ENCODE results near the gene SPACA9. TPM values are rescaled to one million over a fixed set of nuclear protein-coding genes. Genes with fewer than 3 reads are reported as not detected.

Gene SPACA9
- total RNA-seq, 3 donors from 2014 or later (not counting 1 experiment from before 2014, with no cell fraction given), result 1.1 to 1.6 (median 1.4) TPM

DNA sequence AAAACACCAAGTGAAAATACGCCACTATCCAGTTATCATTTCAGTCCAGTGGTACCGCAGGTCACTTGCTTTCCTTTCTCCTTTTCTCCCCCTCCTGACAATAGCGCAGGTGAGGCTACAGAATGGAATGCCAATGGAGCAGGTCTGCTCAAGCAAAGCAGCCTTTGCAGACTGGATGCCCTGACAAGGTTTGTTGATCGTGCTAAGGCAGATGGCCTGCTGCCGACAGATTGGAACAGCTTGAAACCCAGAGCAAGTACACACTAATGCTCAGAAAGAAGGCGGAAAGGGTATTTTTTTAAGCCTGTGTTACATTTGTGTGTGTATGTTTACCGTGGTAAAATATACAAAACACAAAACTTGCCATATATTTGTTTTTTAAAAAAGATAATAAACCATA is 19.4 kb downstream of the SPACA9 start:
- no peak overlapping the region for H3K4me3 ChIP-seq (ENCODE audit: low read length)
- Mint-ChIP-seq H3K36me3 (peaks cover 26% of the 10 kb centered on the region), H3K27ac (no peak overlapping the region), H3K4me3 (no peak overlapping the region), H3K27me3 (ENCODE audit: low read depth in 2 of 2) (no peaks in the 10 kb centered on the region), H3K9me3 (no peaks in the 10 kb centered on the region), H3K4me1 (peaks cover 0 to 6% of the 10 kb centered on the region in 2 donors)
- ATAC-seq (no peak), DNase-seq (no peak)
- no peaks in the 10 kb centered on the region for H3K9me3 ChIP-seq (ENCODE audit: control insufficient read depth, insufficient read depth, low read length)
- WGBS (ENCODE audit: insufficient coverage), result 97% methylated on average over 5 of the region's 7 CpGs
- intact Hi-C loops (cut with micrococcal nuclease), result no loop called here
- TF ChIP-seq CTCF (IDR thresholded peaks at IDR 0.05), result no peak
- peaks cover 58% of the 10 kb centered on the region for H3K36me3 ChIP-seq (ENCODE audit: control insufficient read depth, insufficient read depth, low read length)
- peaks cover 8% of the 10 kb centered on the region for H3K4me1 ChIP-seq (ENCODE audit: control insufficient read depth, insufficient read depth, low read length)
- no peaks in the 10 kb centered on the region for H3K27me3 ChIP-seq (ENCODE audit: control insufficient read depth, insufficient read depth, low read length)
- no peak overlapping the region for H3K27ac ChIP-seq (ENCODE audit: low read length)

GRCh38 chr9:132901858-132902831 is 23.4 kb downstream of the SPACA9 start:
- H3K9me3 ChIP-seq (ENCODE audit: control insufficient read depth, insufficient read depth, low read length), result no peaks in the 10 kb centered on the region
- H3K9me3 Mint-ChIP-seq, result no peaks in the 10 kb centered on the region
- H3K4me1 ChIP-seq (ENCODE audit: control insufficient read depth, insufficient read depth, low read length), result peaks cover 8% of the 10 kb centered on the region
- intact Hi-C loops (cut with micrococcal nuclease), result loop anchor here (2.0 to 10.0 kb wide), 3 partner anchors 227 to 495 kb away; partner anchors contain the start of genes GTF3C4 and TTF1
- H3K4me1 Mint-ChIP-seq, result peaks cover 0 to 6% of the 10 kb centered on the region in 2 donors
- no peaks in the 10 kb centered on the region for H3K27me3 Mint-ChIP-seq (ENCODE audit: low read depth in 2 of 2)
- TF ChIP-seq CTCF (IDR thresholded peaks at IDR 0.05), result peak; percentile 94
- DNase-seq (peak; percentile 75 to 92), ATAC-seq (peak; percentile 95 to 99 (median 99))
- H3K27ac ChIP-seq (ENCODE audit: low read length), result no peak overlapping the region
- peaks cover 51% of the 10 kb centered on the region for H3K36me3 ChIP-seq (ENCODE audit: control insufficient read depth, insufficient read depth, low read length)
- 53% methylated on average over 11 of the region's 11 CpGs for WGBS (ENCODE audit: insufficient coverage)
- peaks cover 12% of the 10 kb centered on the region for H3K36me3 Mint-ChIP-seq
- H3K4me3 ChIP-seq (ENCODE audit: low read length), result no peak overlapping the region
- no peak overlapping the region for H3K4me3 Mint-ChIP-seq
- no peaks in the 10 kb centered on the region for H3K27me3 ChIP-seq (ENCODE audit: control insufficient read depth, insufficient read depth, low read length)
- peak overlapping the region; percentile 10 to 75 for H3K27ac Mint-ChIP-seq

DNA sequence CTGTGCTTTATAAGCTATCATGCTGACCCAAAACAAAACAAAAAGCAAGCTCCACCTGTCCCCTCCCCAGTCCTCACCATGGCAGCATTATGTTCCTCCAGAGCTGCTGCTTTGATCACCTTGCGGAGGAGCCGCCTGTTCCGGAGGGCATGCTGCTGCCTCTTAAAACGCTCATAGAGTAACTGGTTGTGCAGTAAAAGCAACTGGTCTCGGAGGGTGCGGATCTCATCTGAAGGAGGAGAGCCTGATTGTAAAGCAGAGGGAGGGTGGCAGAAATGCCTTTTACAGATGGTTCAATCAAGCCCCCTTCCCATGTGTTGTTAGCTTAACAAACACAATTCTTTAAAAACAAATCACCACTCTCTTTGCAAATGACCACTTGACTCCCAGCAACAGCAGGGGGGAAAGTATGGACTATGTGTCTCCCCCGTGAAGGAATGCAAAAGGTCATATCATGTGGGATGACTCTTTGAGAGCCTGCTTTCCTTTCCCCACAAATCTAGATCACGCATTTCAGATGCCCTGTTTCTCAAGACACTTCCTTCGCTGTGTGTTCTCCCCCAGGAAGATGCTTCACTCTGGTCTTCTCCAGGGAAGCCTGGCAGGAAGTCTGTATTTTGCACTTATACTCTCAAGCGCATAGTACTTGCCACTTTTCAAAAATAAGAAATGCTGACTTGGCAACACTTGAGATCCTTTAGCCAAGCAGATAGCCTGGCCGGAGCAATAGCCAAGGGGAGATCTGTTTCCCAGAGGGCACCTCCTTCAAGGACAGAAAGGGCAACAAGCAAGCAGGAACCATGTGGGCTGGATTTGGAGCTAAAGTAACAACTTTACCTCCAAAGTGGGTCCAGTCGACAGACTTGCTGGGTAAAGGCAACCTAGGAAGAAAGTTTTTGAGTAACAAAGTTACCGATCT is 25.1 kb downstream of the SPACA9 start:
- TF ChIP-seq CTCF (IDR thresholded peaks at IDR 0.05), result no peak

More for the DNA sequence above, 25.1 kb downstream of the SPACA9 start:
- H3K4me1 Mint-ChIP-seq, result peaks cover 7 to 12% of the 10 kb centered on the region in 2 donors
- Histone ChIP-seq H3K27me3 (ENCODE audit: control insufficient read depth, insufficient read depth, low read length) (no peaks in the 10 kb centered on the region), H3K9me3 (ENCODE audit: control insufficient read depth, insufficient read depth, low read length) (no peaks in the 10 kb centered on the region), H3K36me3 (ENCODE audit: control insufficient read depth, insufficient read depth, low read length) (peaks cover 41% of the 10 kb centered on the region), H3K4me1 (ENCODE audit: control insufficient read depth, insufficient read depth, low read length) (peaks cover 20% of the 10 kb centered on the region), H3K4me3 (ENCODE audit: low read length) (no peak overlapping the region), H3K27ac (ENCODE audit: low read length) (no peak overlapping the region)
- no peak for DNase-seq
- WGBS (ENCODE audit: insufficient coverage), result 97% methylated on average over 13 of the region's 13 CpGs
- intact Hi-C loops (cut with micrococcal nuclease), result loop anchor here (5.0 to 10.0 kb wide), 2 partner anchors 229 to 497 kb away; partner anchors contain the start of genes GTF3C4 and TTF1
- H3K9me3 Mint-ChIP-seq, result no peaks in the 10 kb centered on the region
- no peak overlapping the region for H3K4me3 Mint-ChIP-seq
- no peak for ATAC-seq
- H3K27me3 Mint-ChIP-seq (ENCODE audit: low read depth in 2 of 2), result no peaks in the 10 kb centered on the region
- no peak overlapping the region for H3K27ac Mint-ChIP-seq
- H3K36me3 Mint-ChIP-seq, result peaks cover 9% of the 10 kb centered on the region
